ENCODE results near the gene MARS1.

GRCh38 chr12:57530396-57531142 is 42.7 kb downstream of the MARS1 start:
- TF ChIP-seq CTCF (conservative IDR thresholded peaks at IDR 0.05; ENCODE audit: low read depth, low read length) = no peak
- TF ChIP-seq EZH2 (IDR thresholded peaks at IDR 0.05; ENCODE audit: low read length, unreplicated experiment) = no peak
